Rectal smooth muscle tissue (tissue), 1 donor: ENCODE data around the gene JAKMIP1.

Experiments used
- H3K27ac ChIP-seq: one replicate; pipeline ENCODE4 v1.7.0; 2013; ENCODE audit warnings: low read depth, low read length, inconsistent platforms
- H3K27me3 ChIP-seq: one replicate; pipeline ENCODE4 v1.7.0; 2013; ENCODE audit warnings: low read length; ENCODE audit not compliant: control insufficient read depth, insufficient read depth
- H3K36me3 ChIP-seq: one replicate; pipeline ENCODE4 v1.7.0; 2013; ENCODE audit warnings: low read length; ENCODE audit not compliant: control insufficient read depth, insufficient read depth
- H3K4me1 ChIP-seq: one replicate; pipeline ENCODE4 v1.7.0; 2013; ENCODE audit warnings: low read length; ENCODE audit not compliant: control insufficient read depth, insufficient read depth
- H3K4me3 ChIP-seq: one replicate; pipeline ENCODE4 v1.7.0; 2013; ENCODE audit warnings: low read length
- H3K9ac ChIP-seq: one replicate; pipeline ENCODE4 v1.7.0; 2013; ENCODE audit warnings: low read length

JAKMIP1 gene

DNA sequence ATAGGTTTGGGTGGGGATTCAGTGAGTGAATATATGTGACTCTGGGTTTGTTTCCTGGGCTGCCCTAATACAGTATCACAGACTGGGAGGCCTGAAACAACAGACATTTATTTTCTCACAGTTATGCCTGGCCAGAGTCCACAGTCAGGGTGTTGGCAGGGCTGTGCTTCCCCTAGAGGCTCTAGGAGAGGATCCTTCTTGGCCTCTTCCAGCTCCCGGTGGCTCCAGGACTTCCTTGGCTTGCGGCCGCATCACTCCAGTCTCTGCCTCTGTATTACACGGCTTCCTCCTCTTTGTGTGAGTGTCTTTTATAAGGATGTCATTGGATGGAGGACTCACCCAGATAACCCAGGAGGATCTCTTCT lies 5.2 kb upstream of the JAKMIP1 start:
- Histone ChIP-seq H3K27me3 (no peaks in the 10 kb centered on the region), H3K36me3 (no peaks in the 10 kb centered on the region), H3K9ac (no peak overlapping the region), H3K27ac (no peak overlapping the region), H3K4me1 (no peaks in the 10 kb centered on the region), H3K4me3 (no peak overlapping the region)

DNA sequence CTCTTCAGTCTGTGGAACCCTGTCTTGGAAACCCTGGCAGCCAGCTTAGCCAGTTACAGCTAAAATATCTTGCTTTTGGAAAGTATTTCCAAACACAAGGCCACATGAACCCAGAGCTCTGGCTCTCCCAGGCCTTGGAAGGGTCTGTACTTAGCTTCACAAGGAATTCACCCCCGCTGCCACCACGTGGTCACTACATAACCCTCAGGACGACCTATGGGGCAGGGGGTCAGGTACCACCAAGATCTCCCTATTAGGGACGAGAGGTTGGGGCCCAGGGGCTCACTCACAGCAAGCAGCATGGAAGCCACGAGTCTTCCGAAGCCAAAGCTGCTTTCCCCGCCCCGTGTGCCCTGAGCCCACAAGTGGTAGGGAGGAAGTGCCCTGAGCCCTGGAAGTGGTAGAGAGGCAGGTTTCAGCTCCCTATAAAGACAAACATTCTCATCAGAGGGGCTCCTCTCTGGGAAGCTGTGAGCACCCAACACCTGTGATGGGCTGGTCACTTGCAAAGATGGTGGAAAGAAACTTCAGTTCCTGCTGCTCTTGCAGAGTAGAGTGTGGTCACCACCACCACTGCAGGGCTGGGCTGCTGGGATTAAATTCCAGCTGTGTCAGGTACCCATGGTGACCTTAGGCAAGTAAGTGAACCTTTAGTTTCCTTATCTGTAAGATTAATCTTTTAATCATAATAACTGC lies 4.7 kb upstream of the JAKMIP1 start:
- Histone ChIP-seq H3K4me3 (no peak overlapping the region), H3K9ac (no peak overlapping the region), H3K36me3 (no peaks in the 10 kb centered on the region), H3K4me1 (no peaks in the 10 kb centered on the region), H3K27me3 (no peaks in the 10 kb centered on the region), H3K27ac (no peak overlapping the region)

DNA sequence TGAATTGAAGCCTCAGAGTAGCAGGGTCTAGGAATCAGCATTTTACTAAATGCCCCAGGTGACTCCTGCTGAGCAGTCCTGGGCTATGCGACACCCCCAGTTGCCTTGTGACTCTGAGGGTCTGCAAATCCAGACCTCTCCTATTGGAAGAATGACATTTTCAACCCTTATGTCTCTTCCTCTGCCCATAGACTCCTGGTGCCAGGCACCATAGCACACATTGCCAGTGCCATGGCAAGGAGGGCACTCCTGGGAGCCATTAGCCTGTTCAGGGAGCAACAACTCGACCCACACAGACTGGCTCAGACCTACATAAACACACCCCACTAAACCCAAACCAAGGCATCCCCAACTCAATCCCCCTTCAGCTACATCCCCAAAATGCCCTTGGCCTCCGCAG lies 3.7 kb upstream of the JAKMIP1 start:
- H3K4me3 ChIP-seq, result no peak overlapping the region
- H3K9ac ChIP-seq, result no peak overlapping the region
- no peaks in the 10 kb centered on the region for H3K27me3 ChIP-seq
- H3K4me1 ChIP-seq, result peaks cover 3% of the 10 kb centered on the region
- H3K36me3 ChIP-seq, result no peaks in the 10 kb centered on the region
- H3K27ac ChIP-seq, result no peak overlapping the region

DNA sequence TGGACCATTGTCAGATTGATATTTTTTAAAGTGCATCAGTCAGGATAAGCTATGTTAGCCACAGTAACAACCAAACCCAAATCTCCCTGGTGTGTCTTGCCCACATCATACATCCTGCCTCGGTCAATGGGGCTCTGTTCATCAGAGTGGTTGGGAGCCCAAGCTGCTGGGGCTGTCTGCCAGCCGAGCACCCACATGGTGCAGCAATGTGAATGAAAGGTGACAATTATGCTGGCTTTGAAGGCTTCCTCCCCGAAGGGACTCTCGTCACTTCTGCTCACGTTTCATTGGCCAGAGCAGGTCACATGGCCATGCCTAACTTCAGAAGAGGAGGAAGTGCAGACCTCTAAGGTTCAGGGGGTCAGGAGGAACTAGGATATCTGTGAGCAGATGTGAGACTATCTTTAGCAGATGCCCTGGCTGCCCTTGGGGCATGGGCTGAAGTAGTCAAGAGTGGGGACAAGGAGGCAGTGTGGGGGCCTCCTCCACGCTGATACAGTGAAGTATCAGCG lies 1.3 kb upstream of the JAKMIP1 start:
- H3K9ac ChIP-seq, result no peak overlapping the region
- H3K4me3 ChIP-seq, result no peak overlapping the region

DNA sequence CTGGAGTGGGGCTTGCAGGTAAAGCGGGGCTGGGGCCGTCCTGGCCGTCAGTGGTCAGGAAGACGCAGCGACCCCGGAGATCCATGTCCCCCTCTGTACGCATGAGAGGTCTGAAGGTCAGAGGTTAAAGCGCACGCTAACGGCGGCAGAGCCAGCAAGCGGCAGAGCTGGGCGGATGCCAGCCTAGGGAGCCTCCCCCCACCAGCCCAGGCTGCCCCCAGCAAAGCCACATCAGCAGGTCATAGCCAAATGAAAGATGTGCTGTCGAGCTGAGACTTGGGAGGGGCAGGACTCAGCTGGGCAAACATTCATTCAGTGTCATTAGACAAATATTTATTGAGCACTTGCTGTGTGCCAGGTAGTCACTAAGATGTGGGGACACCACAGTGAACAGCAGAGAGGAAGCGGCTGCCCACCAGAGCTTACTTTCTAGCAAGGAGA lies 593 bp upstream of the JAKMIP1 start:
- H3K27me3 ChIP-seq, result peaks cover 12% of the 10 kb centered on the region
- no peak overlapping the region for H3K27ac ChIP-seq
- no peak overlapping the region for H3K9ac ChIP-seq
- no peaks in the 10 kb centered on the region for H3K36me3 ChIP-seq
- H3K4me3 ChIP-seq, result peak overlapping the region; percentile 38
- peaks cover 3% of the 10 kb centered on the region for H3K4me1 ChIP-seq

More for the DNA sequence above, 1.3 kb upstream of the JAKMIP1 start:
- Histone ChIP-seq H3K27me3 (peaks cover 12% of the 10 kb centered on the region), H3K27ac (no peak overlapping the region), H3K4me1 (peaks cover 3% of the 10 kb centered on the region), H3K36me3 (no peaks in the 10 kb centered on the region)

DNA sequence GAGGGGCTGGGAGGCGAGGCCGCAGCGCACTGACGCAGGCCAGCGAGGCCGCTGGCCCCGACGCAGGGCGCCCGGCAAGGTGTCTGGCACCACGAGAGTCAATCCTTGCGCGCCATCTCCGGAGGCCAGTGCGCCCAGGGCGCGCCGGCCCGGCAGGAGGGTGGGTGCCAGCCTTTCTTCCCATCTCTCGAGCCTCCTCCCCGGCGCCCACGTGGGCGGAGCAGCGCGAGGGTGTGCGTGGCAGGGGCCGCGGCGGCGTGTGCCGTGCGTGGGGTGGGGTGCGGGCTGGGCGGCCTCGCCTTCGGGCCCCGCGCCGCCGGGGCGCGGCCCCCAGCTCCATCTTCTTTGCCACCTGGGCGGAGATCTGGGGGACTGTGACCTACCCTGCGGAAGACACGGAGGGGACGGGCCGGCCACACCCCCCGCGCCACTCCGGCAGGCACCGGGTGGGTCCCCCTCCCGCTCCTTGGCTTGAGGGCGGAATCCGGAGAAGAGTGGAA lies 877 bp downstream of the JAKMIP1 start:
- peaks cover 12% of the 10 kb centered on the region for H3K27me3 ChIP-seq
- H3K9ac ChIP-seq, result no peak overlapping the region
- no peak overlapping the region for H3K27ac ChIP-seq
- H3K4me3 ChIP-seq, result peak overlapping the region; percentile 43
- peaks cover 3% of the 10 kb centered on the region for H3K4me1 ChIP-seq
- H3K36me3 ChIP-seq, result no peaks in the 10 kb centered on the region

DNA sequence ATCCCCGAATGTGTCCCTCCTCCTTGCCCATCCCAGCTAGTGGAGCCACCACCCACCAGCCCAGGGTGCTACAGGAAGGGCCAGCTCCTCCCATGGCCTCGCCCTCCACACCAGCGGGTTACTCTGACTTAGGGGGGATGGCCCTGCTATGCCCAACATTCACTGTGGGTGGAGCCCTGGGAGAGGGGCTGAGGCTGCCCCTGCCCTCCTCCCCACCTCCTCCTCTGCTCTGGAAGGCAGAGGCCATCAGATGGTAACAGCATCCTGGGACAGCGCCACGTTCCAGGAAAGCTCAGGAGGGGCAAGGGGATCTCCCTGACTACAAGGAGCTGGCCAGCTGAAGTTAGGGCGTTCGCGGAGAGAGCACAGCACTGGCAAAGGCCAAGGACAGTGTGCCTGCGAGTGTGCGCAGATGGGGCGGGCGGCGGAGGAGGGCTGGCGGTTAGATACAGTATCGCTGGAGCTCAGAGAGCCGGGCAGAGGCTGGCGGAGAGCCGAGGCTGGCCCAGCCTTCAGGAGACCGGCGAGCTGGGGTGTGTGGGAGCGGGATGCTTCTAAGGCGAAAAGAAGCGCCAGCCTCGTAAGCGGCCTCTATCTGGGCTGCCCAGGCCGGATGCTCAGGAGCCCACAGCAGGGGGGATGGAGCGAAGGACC lies 1.5 kb downstream of the JAKMIP1 start:
- H3K4me1 ChIP-seq, result peaks cover 3% of the 10 kb centered on the region
- H3K4me3 ChIP-seq, result peak overlapping the region; percentile 43
- H3K36me3 ChIP-seq, result no peaks in the 10 kb centered on the region
- no peak overlapping the region for H3K27ac ChIP-seq
- H3K27me3 ChIP-seq, result peaks cover 12% of the 10 kb centered on the region
- no peak overlapping the region for H3K9ac ChIP-seq

DNA sequence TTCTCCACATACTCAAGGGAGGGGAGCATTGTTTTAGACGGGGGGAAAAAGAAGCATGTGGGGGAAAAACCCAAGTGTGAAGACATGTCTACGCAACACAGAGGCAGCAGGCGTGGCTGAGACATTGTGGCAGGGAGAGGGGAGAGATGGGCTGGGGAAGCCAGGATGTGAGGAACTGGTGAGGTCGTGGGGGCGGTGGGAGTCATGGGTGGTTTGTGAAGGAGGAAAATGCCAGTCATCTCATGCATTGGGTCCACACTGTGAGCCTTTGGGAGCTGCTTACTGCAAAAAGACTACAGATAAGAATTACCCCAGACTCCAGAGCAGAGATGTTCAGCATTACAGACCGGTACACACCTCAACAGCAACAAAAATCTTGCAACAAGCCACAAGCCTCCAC lies 2.1 kb downstream of the JAKMIP1 start:
- Histone ChIP-seq H3K27ac (no peak overlapping the region), H3K9ac (no peak overlapping the region), H3K4me3 (no peak overlapping the region), H3K27me3 (peaks cover 12% of the 10 kb centered on the region), H3K4me1 (peaks cover 3% of the 10 kb centered on the region), H3K36me3 (no peaks in the 10 kb centered on the region)

DNA sequence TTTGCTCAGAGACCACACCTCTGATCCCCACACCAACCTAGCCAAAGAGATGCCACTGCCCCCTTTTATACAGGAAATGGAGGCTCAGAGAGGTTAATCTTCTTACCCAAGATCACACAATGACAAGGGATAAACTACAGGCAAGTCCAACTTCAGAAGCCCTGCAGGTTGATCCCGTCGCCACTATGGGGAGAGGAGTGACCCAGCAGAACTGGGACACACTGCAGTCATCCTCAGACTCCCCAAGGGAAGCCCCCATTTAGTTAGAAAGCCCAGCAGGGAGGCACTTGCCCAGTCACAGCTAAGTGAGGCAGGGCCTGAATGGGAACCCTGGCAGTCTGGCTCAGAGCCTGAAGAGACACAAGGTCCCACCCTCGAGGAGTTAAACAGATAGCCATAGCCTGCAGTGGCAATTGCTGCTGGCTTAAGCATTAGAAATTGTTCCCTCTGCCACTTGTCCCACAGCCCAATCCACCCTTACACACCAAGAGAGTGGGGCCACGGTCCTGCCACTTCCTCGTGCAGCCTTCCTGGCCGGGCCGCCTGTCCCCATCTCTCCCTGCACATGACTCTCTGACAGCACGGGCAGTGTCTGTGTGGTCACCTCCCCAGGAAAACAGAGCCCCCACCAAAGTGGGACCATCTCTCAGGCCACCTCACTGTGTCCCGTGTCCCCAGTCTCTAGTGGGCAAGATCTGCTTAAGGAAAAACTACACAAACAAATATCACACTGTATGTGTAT lies 2.7 kb downstream of the JAKMIP1 start:
- H3K36me3 ChIP-seq, result no peaks in the 10 kb centered on the region
- H3K9ac ChIP-seq, result no peak overlapping the region
- H3K27me3 ChIP-seq, result peaks cover 12% of the 10 kb centered on the region
- no peak overlapping the region for H3K27ac ChIP-seq
- H3K4me1 ChIP-seq, result peaks cover 3% of the 10 kb centered on the region
- H3K4me3 ChIP-seq, result no peak overlapping the region

DNA sequence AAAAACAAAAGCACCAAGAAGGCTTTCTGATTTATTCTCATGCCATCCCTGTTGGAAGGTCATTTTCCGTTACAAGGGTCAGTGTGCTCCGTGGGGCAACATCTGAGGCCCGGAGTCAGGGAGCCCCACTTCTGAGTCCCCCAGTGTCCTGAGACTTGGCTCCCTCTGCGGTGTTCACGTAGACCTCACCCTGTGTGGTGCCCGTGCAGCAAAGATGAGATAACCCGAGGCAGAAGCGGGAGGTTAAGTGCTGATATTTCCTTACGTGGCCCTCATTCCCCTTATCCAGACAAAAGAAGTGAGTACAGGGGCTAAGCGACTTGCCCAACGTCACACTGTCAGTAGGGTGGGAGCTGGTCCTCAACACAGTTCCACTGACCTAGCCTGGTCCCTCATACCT lies 3.5 kb downstream of the JAKMIP1 start:
- H3K4me3 ChIP-seq, result no peak overlapping the region
- no peaks in the 10 kb centered on the region for H3K36me3 ChIP-seq
- H3K27ac ChIP-seq, result no peak overlapping the region
- peaks cover 3% of the 10 kb centered on the region for H3K4me1 ChIP-seq
- H3K27me3 ChIP-seq, result peaks cover 12% of the 10 kb centered on the region
- H3K9ac ChIP-seq, result no peak overlapping the region

DNA sequence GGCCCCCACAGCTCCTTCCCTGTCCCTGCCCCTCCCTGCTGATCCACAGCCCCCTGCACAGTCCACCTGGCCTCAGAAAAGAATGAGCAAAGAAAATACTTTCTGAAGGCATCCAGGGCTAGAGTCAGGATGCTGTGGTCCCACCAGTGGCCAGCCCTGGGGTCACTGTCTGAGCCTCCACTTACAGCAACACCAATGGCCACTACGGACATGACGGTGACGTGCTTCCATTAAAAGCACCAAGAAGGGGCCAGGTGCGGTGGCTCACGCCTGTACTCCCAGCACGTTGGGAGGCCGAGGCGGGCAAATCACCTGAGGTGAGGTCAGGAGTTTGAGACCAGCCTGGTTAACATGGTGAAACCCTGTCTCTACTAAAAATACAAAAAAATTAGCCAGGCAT lies 4.0 kb downstream of the JAKMIP1 start:
- H3K27ac ChIP-seq, result no peak overlapping the region
- peaks cover 12% of the 10 kb centered on the region for H3K27me3 ChIP-seq
- H3K4me1 ChIP-seq, result peaks cover 3% of the 10 kb centered on the region
- H3K4me3 ChIP-seq, result no peak overlapping the region
- no peaks in the 10 kb centered on the region for H3K36me3 ChIP-seq
- H3K9ac ChIP-seq, result no peak overlapping the region

DNA sequence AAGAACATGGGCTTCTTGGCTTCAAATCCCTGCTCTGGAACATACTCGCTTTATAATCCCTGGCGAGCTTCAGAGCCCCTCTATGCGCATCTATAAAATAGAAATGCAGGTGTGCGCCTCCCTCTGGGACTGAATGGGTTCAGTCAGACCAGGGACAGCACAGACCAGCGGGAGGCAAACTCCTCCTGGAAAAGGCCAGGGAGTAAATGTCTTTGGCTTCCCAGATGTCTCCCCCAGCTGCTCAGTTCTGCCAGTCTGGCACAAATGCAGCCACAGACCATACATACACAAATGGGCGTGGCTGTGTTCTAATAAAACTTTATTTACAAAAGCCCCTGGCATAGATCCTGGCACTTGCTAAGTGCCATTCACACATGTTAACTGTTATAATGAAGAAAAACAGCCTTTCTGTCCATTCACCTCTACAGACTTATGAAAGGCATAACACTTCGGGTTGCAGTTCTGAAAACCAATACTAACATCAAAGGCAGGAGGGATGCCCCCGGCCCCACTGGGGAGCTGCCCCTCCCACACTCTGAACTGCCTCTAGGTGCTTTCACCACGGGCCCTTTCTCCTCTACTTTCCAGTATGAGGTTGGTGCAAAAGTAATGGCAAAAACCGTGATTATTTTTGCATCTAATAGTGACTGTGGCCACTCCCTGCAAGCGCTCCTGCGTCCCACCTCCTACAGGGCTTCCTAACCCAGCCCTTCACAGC lies 4.6 kb downstream of the JAKMIP1 start:
- Histone ChIP-seq H3K4me3 (no peak overlapping the region), H3K27me3 (peaks cover 12% of the 10 kb centered on the region), H3K36me3 (no peaks in the 10 kb centered on the region), H3K27ac (no peak overlapping the region), H3K4me1 (peaks cover 3% of the 10 kb centered on the region), H3K9ac (no peak overlapping the region)
